Kidney (tissue), 14 donors: ENCODE measurements around the gene GRM2. TPM values are rescaled to one million over a fixed set of nuclear protein-coding genes. Genes with fewer than 3 reads are reported as not detected.
A peak's percentile ranks its signal among the peaks of the same experiment; 100 is the strongest.

Experiments
- DNase-seq, 5 donors: peaks; one replicate each; pipeline ENCODE4 v3.0.0-alpha.2; 2013 to 2020
- FAIRE-seq: peaks from 2 replicates; lab custom pipeline; 2012; peaks lifted over from hg19 to GRCh38; lab: Jason Lieb, UNC
- H3K27ac ChIP-seq, 2 donors: one replicate each; pipeline ENCODE4 v1.7.0; 2013; ENCODE audit warnings: low read depth in 2 of 2, low read length in 2 of 2, inconsistent platforms in 1 of 2
- H3K27me3 ChIP-seq: one replicate; pipeline ENCODE4 v1.7.1; 2013; ENCODE audit warnings: low read length, inconsistent platforms; ENCODE audit not compliant: control insufficient read depth, insufficient read depth
- H3K36me3 ChIP-seq, 3 donors: one replicate each; pipeline versions ENCODE4 v1.7.0 to v1.7.1; 2013; ENCODE audit warnings: low read length in 3 of 3, control low read depth in 1 of 3, inconsistent platforms in 1 of 3; ENCODE audit not compliant: insufficient read depth in 3 of 3, control insufficient read depth in 2 of 3
- H3K4me1 ChIP-seq, 3 donors: one replicate each; pipeline versions ENCODE4 v1.7.0 to v1.7.1; 2013; ENCODE audit warnings: low read length in 3 of 3, inconsistent platforms in 1 of 3, low read depth in 1 of 3; ENCODE audit not compliant: control insufficient read depth in 2 of 3, insufficient read depth in 2 of 3
- H3K4me3 ChIP-seq, 3 donors: one replicate each; pipeline versions ENCODE4 v1.7.0 to v1.8.1; 2013; ENCODE audit warnings: low read length in 3 of 3, control low read depth in 1 of 3, inconsistent platforms in 1 of 3
- H3K9ac ChIP-seq, 3 donors: one replicate each; pipeline versions ENCODE4 v1.7.0 to v1.7.1; 2013; ENCODE audit warnings: low read length in 3 of 3, control low read depth in 1 of 3, inconsistent platforms in 1 of 3
- H3K9me3 ChIP-seq, 3 donors: one replicate each; pipeline versions ENCODE4 v1.7.0 to v1.7.1; 2013; ENCODE audit warnings: low read length in 3 of 3, control low read depth in 1 of 3, inconsistent platforms in 1 of 3; ENCODE audit not compliant: control insufficient read depth in 2 of 3, insufficient read depth in 1 of 3
- intact Hi-C: fragments of 100-400 bp; cut with DNase I; formaldehyde crosslinking; loops from one replicate; pipeline ENCODE4 v1.11.1; 2022
- polyA plus RNA-seq: library from polyadenylated mRNA; stranded (reverse); fragments of 350-450 nt; fragmentation: Illumina TruSeq; extraction: RNeasy Lipid Tissue Mini Kit (QIAGEN cat#74804); gene quantifications from one replicate; pipeline ENCODE4 v1.2.3, GENCODE V29; 2014; ENCODE audit warnings: low read depth, low replicate concordance; ENCODE audit not compliant: insufficient read depth
- total RNA-seq: library from RNA; stranded (reverse); fragmentation: NEBNext Ultra II Directional; extraction: Animal tissue kit (Norgen Biotek cat#: 25700); gene quantifications from one replicate; pipeline ENCODE4 v1.2.1, GENCODE V29; 2021
- TF ChIP-seq, protein P1 (sequence below): IDR thresholded peaks from 3 replicates; pipeline ENCODE4 v1.5.1; 2012; ENCODE audit warnings: mild to moderate bottlenecking, moderate library complexity, borderline replicate concordance; ENCODE audit not compliant: insufficient read depth; ENCODE audit errors: extremely low read depth
- donor health status: control.
- donor health status: control.
- donor health status: control.
- donor health status: control.
- donor health status: control.
- donor health status: DM: yes; HTN: yes; CAD: no.
- donor health status: Normal renal cell carcinoma (clear cell type).

GRM2 gene
- total and polyA plus RNA-seq, 2 donors from 2014 or later, result 0.57 TPM; not detected in 1

DNA sequence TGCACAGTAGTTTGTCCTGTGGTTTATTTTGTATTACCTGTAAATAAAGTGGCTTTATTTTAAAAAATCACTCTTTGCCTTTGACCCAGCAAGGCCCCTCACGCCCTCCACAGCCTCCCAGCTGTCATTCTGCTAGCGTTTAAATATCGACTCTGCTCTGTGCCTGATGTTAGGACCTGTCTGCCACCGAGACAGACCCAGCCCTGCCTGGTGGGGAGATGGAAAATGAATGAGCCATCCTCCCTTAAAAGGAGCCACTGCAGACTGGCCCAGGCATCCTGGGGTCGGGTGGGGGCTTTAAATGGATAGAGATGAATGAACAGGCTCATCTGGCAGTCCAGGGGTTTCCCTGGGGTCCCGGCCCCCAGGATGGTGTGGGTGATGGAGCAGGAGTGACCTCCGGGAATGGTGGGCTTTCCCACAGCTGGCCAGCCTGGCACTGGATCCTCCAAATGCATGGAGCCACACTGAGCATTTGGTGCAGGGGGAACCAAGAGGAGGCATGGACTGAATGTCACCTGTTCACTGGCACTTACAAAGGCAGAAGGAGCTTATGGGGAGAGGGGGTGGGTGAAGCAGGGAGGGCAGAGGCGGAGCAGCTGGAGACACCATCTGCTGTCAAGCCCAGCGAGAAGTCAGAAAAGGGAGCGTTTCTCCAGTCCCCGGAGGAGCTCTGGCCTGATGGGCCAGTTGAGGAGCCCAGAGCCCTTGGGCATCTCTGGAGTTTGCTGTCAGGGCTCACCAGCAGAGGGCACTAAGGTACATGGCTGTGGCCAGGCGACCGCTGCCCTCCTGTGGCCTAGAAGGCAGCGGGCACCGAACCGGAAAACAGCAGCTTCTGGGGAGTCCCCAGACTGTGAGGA is 11.9 kb downstream of the GRM2 start:
- Histone ChIP-seq H3K4me3 (no peak overlapping the region), H3K27ac (no peak overlapping the region), H3K36me3 (no peaks in the 10 kb centered on the region), H3K4me1 (no peaks in the 10 kb centered on the region), H3K27me3 (no peaks in the 10 kb centered on the region), H3K9me3 (no peaks in the 10 kb centered on the region), H3K9ac (no peak overlapping the region)
- DNase-seq (peak in 4 of 5 donors; percentile 61 to 71 (median 62)), FAIRE-seq (no peak)
- TF ChIP-seq, protein P1, sequence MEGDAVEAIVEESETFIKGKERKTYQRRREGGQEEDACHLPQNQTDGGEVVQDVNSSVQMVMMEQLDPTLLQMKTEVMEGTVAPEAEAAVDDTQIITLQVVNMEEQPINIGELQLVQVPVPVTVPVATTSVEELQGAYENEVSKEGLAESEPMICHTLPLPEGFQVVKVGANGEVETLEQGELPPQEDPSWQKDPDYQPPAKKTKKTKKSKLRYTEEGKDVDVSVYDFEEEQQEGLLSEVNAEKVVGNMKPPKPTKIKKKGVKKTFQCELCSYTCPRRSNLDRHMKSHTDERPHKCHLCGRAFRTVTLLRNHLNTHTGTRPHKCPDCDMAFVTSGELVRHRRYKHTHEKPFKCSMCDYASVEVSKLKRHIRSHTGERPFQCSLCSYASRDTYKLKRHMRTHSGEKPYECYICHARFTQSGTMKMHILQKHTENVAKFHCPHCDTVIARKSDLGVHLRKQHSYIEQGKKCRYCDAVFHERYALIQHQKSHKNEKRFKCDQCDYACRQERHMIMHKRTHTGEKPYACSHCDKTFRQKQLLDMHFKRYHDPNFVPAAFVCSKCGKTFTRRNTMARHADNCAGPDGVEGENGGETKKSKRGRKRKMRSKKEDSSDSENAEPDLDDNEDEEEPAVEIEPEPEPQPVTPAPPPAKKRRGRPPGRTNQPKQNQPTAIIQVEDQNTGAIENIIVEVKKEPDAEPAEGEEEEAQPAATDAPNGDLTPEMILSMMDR, result peak; percentile 72
- intact Hi-C loops, result no loop called here

DNA sequence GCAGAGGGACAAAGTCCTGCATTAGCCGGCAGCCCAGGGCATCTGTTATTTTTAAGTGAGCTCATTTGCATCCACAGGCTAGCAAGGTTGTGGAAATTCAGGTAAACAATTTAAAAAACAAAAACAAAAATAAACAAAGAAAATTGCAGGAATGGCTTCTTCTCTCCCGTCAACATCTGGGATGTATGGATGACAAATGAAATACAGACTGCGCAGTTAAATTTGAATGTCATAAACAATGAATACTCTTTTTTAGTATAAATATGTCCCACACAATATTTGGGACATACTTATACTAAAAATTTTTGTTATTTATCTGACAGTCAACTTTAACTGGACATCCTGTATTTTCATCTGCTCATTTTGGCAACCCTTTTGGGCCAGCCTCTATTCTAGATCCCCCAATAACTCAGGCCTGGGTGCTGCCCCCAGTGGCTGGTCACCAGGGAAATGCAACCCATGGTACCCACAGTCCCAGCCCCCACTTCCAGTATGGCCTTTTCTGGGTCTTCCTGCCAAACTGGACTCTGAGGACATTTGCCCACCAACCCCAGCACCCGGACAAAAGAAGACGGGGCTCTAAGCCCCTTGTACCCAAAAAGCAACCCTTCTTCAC is 12.7 kb downstream of the GRM2 start:
- FAIRE-seq, result no peak
- DNase-seq, result no peak
- H3K4me1 ChIP-seq, result no peaks in the 10 kb centered on the region
- H3K4me3 ChIP-seq, result no peak overlapping the region
- no peaks in the 10 kb centered on the region for H3K9me3 ChIP-seq
- H3K27me3 ChIP-seq, result no peaks in the 10 kb centered on the region
- no peak overlapping the region for H3K9ac ChIP-seq
- intact Hi-C loops, result no loop called here
- H3K36me3 ChIP-seq, result no peaks in the 10 kb centered on the region
- no peak overlapping the region for H3K27ac ChIP-seq
- TF ChIP-seq, protein P1, result no peak

DNA sequence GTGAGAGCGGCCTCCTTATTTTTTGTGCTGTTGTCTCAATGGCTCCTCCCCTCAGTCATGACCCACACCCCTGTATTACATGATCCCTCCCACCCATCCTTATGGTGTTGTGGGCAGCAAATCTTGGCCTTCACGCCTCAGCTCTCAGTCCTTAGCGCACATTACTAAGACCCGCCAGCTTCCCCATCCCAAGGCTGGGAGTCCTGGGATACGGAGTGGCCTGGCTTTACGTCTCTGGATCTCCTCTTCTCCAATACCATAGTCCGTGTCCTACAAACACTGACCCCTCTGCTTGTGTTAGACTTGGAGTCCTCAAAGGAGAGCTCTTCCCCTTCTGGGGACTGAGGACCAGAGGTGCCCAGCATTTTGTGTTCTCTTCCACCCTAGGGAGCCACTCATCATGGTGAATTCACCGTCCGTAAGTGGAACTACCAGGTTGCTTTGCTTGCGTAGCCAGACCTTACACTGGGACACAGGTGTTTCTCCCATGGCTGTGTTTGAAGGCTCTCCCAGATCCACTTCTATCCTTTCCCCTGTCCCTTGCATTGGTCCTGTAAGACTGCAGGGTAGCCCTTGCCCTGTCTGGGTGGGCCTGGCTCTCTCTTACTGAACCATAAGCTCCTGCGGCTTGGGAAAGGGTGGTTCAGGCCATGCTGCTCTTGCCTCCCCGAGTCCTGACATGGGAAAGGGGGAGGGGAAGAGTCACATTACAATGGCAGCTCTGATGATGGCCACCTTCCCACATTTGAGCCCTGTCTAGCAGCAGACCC is 13.6 kb downstream of the GRM2 start:
- Histone ChIP-seq H3K9me3 (no peaks in the 10 kb centered on the region), H3K4me1 (no peaks in the 10 kb centered on the region), H3K4me3 (no peak overlapping the region), H3K36me3 (no peaks in the 10 kb centered on the region), H3K9ac (no peak overlapping the region), H3K27ac (no peak overlapping the region), H3K27me3 (no peaks in the 10 kb centered on the region)
- TF ChIP-seq, protein P1, result no peak
- no peak for DNase-seq
- FAIRE-seq, result no peak
- intact Hi-C loops, result no loop called here
